ENCODE results near the gene TREML2.

The TREML2 gene

GRCh38 chr6:41167173-41167963 lies 33.6 kb downstream of the TREML2 start:
- TF ChIP-seq, protein P1, sequence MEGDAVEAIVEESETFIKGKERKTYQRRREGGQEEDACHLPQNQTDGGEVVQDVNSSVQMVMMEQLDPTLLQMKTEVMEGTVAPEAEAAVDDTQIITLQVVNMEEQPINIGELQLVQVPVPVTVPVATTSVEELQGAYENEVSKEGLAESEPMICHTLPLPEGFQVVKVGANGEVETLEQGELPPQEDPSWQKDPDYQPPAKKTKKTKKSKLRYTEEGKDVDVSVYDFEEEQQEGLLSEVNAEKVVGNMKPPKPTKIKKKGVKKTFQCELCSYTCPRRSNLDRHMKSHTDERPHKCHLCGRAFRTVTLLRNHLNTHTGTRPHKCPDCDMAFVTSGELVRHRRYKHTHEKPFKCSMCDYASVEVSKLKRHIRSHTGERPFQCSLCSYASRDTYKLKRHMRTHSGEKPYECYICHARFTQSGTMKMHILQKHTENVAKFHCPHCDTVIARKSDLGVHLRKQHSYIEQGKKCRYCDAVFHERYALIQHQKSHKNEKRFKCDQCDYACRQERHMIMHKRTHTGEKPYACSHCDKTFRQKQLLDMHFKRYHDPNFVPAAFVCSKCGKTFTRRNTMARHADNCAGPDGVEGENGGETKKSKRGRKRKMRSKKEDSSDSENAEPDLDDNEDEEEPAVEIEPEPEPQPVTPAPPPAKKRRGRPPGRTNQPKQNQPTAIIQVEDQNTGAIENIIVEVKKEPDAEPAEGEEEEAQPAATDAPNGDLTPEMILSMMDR (IDR thresholded peaks at IDR 0.05; ENCODE audit: low read depth, low read length, missing control alignments): no peak
- H3K4me3 ChIP-seq (ENCODE audit: low read depth, low read length): no peak overlapping the region
- no peak for DNase-seq (ENCODE audit: low read depth)

- DNase-seq (ENCODE audit: low read depth): no peak
- no peak overlapping the region for H3K4me3 ChIP-seq (ENCODE audit: low read depth, low read length)
- TF ChIP-seq, protein P1 (IDR thresholded peaks at IDR 0.05; ENCODE audit: low read depth, low read length, missing control alignments): no peak
These were observed 36.3 kb downstream of the TREML2 start for GRCh38 chr6:41164551-41165120.

GRCh38 chr6:41163419-41163717 lies 37.6 kb downstream of the TREML2 start:
- no peak for DNase-seq (ENCODE audit: low read depth)
- TF ChIP-seq, protein P1 (IDR thresholded peaks at IDR 0.05; ENCODE audit: low read depth, low read length, missing control alignments): no peak
- H3K4me3 ChIP-seq (ENCODE audit: low read depth, low read length): no peak overlapping the region

DNA sequence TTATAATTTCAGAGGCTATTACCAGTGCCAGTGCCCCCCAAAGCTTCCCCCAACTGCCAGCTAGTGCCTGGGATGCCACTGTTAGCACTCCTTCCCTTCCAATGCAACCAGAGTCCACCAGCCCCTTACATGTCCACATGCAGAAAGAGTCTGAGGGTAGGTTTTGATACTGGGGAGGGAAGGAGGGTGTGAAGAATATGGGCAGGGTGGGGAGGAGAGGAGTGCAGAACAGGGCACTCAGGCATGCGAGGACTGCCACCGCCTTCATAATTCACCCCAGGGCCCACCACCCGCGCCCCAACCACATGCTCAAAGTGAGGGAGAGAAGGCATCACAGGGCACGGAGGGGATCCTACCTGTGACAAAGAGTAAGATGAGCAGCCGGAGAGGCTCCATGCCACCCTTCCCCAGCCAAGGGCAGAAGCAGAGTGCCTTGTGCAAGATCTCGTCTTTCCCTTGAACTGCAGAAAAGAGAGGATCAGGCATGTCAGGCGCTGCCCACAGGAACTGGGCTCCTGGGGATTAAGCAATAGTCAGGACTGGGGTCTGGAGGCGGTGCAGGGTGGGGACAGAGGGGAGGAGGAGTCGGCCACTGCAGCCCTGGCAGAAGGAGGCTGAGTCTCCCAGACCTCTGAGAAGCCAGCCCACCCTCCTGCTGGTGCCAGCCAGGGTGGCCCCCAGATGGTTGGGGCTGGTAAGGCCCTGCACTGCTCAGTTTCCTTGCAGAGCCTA lies 38.1 kb downstream of the TREML2 start, which contains the start of gene TREM2:
TREM2 (minus strand) TSS at position 430 of the 732 bp plus-strand sequence; CDS start at position 396, 34 bp downstream.
- no peak for DNase-seq (ENCODE audit: low read depth)
- H3K4me3 ChIP-seq (ENCODE audit: low read depth, low read length): no peak within 1 kb of the TSS
- TF ChIP-seq, protein P1 (IDR thresholded peaks at IDR 0.05; ENCODE audit: low read depth, low read length, missing control alignments): no peak

- H3K4me3 ChIP-seq (ENCODE audit: low read depth, low read length): no peak overlapping the region
- TF ChIP-seq, protein P1 (IDR thresholded peaks at IDR 0.05; ENCODE audit: low read depth, low read length, missing control alignments): no peak
- DNase-seq (ENCODE audit: low read depth): no peak
These were observed 38.9 kb downstream of the TREML2 start for GRCh38 chr6:41161851-41162552.

GRCh38 chr6:41161380-41161779 lies 39.6 kb downstream of the TREML2 start:
- no peak overlapping the region for H3K4me3 ChIP-seq (ENCODE audit: low read depth, low read length)
- no peak for DNase-seq (ENCODE audit: low read depth)
- TF ChIP-seq, protein P1 (IDR thresholded peaks at IDR 0.05; ENCODE audit: low read depth, low read length, missing control alignments): no peak
